NCI-H510A treated with DMSO at 0.1 percent for 48 hours (cell line): ENCODE measurements around the gene DAND5.

Source experiments
- DNase-seq: peaks from one replicate; lab custom pipeline; 2025; lab: John Stamatoyannopoulos, UW

The DAND5 gene, protein sequence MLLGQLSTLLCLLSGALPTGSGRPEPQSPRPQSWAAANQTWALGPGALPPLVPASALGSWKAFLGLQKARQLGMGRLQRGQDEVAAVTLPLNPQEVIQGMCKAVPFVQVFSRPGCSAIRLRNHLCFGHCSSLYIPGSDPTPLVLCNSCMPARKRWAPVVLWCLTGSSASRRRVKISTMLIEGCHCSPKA

DNA sequence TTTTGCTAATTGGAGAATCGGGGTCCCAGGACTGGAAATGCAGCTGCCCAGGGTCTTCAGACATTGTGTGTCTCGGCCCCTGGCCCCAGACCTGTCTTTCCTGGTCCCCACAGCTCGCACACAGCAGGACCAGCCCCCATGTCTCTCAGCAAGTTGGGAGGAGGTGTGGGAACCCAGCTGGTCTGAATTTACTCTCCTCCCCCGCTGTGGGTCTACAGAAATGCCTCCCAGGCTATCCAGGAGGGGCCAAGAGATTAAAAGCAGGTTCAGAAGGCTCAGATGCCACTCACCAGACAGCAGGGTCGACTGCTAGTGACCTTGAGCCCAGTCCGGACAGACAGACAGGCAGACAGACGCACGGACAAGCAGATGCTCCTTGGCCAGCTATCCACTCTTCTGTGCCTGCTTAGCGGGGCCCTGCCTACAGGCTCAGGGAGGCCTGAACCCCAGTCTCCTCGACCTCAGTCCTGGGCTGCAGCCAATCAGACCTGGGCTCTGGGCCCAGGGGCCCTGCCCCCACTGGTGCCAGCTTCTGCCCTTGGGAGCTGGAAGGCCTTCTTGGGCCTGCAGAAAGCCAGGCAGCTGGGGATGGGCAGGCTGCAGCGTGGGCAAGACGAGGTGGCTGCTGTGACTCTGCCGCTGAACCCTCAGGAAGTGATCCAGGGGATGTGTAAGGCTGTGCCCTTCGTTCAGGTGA is at the start of gene DAND5:
TSS of gene DAND5 (plus strand) at position 285 of the 697 bp plus-strand sequence. CDS start at position 370, 85 bp downstream.
- DNase-seq = no peak

DNA sequence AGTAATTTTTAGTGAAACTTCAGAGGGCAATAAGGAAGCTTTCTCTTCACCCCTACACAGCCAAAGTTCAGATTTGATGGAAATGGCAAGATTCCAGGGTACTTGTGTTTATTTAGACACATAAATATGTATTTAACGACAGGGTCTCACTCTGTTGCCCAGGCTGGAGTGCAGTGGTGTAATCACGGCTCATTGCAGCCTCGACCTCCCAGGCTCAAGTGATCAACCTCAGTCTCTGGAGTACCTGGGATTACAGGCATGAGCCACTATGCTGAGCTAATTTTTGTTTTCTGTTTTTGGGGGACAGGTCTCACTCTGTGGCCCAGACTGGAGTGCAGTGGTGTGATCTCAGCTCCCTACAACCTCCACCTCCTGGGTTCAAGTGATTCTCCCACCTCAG is 48.3 kb upstream of the DAND5 start:
- DNase-seq = no peak

DNA sequence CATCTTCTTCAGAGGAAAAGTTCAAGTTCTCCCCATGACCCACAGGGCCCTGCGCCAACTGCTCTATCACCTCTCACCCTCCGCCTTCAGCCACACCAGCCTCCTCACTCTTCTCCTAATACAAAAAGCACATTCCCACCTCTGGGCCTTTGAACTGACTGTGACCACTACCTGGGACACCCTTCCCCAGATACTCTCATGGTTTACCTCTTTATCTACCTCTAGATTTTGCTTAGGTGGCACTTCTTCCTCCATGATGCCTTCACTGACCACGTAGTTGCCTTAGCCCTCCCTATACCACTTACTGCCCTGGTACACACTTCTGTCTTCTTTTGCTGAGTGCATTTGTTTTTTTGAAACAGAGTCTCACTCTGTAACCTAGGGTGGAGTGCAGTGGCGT is 46.4 kb upstream of the DAND5 start:
- DNase-seq = no peak

DNA sequence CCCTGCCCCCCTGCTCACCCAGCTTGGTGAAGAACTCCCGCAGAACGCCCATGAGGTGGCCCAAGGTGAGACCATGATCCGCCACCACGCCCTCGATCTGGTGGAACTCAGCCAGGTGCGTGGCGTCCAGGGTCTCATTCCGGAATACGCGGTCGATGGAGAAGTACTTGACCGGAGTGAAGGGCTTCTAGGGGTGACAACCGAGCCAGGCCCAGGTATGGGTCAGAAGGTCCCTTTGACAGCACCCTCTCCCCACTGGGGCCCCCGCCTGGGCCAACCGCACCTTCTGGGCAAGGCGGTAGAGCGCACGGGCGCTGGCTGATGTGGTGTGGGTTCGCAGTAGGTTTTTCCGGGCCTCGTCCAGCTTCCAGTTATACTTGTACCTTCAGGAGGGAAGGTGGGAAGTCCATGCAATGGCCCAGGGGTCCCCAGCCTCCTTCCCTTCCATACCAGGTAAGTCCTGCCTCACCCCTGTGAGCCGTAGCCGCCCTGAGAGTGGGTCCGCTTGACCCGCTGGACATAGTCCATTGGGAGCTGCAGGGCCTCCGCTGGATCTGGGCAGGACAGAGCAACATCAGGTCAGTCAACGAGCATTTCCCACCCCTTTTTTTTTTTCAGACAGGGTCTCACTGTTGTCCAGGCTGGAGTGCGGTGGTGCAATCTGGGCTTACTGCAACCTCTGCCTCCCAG is 44.6 kb upstream of the DAND5 start:
- no peak for DNase-seq

DNA sequence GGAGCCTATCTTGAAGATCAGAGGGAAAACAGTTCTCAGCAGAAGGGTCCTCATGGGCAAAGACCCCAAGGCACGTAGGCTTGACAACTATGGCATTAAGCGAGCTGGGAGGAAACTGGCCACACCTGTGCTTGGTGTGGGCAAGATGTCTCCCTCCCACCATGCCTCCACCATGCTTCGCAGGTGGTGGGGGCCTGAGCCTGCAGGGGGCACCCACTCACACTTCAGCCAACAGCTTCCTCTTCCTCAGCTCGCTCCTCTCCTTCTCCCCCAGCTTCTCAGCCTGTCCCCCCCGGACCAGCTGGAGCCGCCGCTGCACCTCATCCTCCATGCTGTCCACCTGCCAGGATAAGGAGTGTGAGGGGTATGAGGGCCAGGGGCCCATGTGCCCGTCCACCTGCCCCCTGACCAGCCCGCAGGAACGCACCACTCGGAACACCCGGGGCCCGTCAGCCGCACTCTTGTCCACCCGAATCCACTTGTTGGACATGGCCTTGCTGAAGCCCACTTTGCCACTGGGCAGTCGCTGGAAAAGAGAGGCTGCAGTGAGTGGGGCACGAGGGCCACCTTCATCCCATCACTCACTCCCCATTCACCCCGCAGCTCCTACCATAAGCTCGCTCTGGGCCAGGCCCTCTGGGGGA is 39.3 kb upstream of the DAND5 start:
- no peak for DNase-seq

DNA sequence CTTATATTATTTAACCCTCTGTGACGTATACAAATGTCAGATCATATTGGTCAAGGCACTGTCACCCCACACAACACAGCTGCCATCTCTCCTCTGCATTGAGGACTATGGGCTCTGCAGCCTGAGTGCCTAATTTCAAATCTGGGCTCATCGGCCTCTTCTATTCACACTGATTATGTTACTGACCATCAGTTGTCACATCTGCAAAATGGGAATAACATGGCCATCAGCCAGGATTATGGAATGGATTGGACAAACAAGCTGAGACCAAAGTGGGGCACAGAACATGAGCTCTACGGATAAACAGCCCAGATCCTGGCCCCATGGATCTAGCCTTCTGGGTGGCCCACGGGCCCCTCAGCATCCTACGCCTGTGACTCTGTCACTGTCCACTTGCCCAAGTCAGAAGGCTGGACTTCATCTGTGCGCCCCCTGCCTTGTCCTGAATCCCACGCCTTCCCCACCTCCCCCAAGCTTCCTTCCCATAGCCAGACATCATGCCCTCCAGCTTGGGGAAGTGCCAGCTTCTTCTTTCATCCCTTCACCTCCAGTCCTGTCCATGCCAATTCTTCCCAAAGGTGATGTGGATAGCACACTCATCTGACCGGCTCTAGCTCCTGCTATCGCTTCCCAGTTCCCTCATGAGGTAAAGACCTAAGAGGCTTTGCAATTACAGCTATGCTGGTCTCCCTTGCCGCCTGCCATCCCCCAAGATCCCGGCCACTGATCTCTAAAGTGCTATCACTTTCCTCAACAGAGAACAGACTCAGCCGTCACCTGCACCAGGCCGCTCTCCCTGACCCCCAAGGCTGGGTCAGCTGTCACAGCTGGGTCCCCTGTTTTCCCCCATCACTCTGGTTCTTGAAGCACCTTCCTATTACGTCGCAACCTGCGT is 36.7 kb upstream of the DAND5 start:
- DNase-seq = no peak

DNA sequence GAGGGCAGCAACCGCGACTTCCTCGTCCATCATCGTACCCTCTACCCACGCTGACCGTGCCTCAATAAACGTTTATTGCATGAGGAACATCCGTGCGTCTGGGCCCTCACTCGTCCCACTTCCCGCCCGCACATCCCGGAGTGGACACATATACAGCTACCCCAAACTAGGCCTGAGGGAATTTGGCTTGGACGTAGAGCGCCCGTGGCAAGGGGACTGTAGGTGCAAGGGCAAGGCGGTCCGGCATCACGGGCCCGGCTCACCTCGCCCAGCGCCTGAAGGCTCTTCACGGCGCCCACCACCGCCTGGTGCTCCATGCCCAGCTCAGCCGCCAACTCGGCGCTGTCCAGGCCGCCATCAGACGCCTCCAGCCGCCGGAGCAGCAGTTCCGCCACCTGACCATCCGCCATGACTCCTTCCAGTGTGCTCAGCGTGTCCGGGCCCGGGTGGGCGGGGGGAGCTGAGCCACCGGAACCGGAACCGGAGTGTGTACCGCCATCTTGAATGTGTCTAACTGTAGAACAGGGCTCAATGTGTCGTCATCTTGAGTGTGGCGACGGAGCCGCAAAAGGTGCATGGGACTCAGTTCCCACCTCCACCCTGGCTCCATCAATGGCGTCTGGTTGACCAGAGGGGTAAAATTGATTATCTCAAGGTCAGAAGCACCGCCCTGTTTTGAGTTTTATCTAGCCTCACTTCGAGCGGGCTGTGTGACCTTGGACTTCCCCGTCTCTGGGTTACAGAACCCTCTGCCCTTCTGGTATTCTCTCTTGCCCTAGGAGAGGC is 35.9 kb upstream of the DAND5 start, which contains the start of gene FARSA:
TSS of gene FARSA (minus strand) at position 425 of the 786 bp plus-strand sequence. CDS start at position 410, 15 bp downstream.
- DNase-seq = peak; percentile 81

DNA sequence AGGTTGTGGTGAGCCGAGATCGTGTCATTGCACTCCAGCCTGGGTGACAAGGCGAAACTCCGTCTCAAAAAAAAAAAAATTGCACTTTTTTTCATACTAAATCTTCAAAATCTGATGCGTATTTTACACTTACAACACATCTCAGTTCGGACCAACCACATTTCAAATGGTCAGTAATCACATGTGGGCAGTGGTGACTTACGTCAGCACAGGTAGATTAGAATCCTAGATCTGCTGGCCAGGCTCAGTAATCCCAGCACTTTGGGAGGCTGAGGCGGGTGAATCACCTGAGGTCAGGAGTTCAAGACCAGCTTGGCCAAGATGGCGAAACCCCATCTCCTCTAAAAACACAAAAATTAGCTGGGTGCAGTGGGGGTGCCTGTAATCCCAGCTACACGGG is 34.3 kb upstream of the DAND5 start:
- no peak for DNase-seq

DNA sequence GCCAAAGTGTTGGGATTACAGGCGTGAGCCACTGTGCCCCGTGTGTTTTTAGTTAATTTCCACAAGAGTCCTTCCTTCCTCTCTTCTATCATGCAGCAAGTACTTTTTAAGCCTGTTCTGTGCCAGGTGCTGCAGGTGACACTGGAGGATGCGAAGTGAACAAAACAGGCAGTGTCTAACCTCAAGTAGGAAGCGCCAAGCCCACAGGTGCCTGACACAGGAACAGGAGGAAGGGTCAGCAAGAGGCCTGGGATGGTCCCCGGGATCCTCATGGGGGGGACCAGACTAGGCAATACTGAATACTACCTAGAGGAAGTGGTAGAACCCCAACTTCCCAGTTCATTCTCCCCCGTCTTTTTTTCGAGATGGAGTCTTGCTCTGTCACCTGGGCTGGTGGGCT is 32.8 kb upstream of the DAND5 start:
- DNase-seq = no peak

DNA sequence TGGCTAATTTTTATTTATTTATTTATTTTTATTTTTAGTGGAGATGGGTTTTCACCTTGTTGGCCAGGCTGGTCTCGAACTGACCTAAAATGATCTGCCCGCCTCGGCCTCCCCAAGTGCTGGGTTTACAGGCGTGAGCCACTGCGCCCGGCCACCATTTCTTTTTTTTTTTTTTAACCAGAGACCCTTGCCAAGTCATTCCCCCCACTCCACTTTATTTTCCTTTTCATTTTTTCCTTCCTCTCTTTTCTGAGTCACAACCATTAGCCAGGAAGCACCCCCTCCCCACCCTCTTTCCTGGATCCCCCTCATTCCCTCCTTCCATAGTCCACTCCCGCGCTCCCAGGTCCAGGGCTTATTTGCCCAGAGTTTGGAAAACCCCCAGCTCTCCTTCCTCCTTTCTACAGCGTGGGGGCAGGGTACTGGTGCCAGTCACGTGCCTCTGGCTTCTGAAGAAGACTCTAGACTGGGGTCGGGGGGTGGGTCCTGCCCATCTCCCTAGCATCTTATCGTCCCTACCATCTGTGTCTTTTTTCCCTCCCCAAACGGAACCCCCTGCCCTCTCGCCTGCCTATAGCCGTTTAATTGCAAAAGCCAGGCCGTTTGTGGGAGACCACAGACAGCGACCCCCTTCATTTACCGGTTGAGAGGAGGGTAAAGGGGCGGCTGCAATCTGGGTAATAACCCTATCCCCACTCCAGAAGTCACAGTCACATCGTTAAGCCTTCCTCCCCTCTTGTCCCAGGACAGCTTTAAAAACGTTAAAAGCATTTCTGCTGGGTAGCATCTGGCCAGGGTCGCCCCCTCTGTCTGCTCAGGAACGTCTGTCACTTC is 32.1 kb upstream of the DAND5 start:
- no peak for DNase-seq

DNA sequence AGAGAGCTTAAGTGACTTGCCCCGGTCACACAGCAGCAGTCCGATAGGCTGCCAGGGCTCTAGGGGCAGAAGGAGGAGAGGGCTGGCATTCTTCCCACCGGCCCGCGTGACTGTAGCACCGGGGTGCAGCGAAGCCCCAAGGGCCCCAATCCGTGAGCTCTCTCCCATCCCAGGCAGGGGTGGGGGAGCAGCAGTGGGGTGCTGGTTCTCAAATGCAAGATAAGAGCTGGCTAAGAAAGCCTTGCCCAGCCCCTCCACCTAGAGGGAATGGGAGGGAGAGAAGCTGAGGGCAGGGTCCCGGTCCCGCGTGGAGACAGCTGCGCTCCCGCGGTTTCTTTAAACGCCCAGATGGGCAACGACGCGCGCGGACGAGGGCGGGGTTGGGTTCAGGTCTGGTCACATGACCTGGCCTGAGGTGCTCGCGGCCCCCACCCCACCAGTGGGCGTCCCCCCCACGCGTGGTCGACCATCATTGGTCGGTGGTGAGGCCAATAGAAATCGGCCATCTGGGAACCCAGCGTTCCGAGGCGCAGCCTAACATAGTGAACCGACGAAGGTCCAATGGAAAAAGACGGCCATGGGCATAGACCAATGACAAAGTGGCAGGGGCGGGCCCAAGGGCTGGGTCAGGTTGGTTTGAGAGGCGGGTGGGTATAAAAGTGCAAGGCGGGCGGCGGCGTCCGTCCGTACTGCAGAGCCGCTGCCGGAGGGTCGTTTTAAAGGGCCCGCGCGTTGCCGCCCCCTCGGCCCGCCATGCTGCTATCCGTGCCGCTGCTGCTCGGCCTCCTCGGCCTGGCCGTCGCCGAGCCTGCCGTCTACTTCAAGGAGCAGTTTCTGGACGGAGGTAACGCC is 31.2 kb upstream of the DAND5 start, which contains the start of gene CALR:
TSS of gene CALR (plus strand) at position 683 of the 852 bp plus-strand sequence. CDS start at position 754, 71 bp downstream.
- DNase-seq = peak; percentile 97

DNA sequence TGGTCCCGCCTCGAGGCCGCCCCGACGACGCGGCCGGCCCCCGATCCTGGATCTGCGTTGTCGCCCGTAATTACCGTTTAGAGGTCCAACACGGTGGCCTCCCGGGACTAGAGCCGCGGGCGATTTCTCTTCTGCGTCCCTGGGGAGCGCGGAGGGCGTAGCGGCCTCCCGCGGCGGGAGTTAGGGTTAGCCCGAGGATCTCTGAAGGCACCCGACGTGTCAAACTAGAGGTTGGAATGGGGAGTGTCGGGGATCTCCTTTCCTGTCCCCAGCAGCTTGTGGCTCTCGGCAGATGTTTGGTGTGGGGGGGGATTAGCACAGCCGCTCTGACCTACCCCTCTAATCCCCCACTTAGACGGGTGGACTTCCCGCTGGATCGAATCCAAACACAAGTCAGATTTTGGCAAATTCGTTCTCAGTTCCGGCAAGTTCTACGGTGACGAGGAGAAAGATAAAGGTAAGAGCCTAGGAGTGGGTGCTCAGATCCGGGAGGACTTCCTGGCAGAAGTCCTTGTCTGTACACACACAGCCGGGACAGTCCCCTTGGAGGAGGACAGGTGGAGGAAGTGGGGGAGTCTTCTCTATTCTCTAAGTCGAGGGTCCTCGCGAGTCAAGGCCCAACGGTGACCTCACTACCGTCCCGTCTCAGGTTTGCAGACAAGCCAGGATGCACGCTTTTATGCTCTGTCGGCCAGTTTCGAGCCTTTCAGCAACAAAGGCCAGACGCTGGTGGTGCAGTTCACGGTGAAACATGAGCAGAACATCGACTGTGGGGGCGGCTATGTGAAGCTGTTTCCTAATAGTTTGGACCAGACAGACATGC is 30.4 kb upstream of the DAND5 start:
- no peak for DNase-seq

DNA sequence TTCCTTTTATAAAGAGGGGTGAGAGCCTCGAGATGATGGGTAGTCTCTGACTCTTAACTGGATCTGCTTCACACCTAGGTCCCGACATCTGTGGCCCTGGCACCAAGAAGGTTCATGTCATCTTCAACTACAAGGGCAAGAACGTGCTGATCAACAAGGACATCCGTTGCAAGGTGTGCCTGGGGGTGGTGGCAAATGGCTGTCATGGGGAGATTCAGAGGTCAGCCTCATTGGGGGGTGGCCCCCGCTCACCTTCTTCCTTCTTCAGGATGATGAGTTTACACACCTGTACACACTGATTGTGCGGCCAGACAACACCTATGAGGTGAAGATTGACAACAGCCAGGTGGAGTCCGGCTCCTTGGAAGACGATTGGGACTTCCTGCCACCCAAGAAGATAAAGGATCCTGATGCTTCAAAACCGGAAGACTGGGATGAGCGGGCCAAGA is 29.4 kb upstream of the DAND5 start:
- no peak for DNase-seq

DNA sequence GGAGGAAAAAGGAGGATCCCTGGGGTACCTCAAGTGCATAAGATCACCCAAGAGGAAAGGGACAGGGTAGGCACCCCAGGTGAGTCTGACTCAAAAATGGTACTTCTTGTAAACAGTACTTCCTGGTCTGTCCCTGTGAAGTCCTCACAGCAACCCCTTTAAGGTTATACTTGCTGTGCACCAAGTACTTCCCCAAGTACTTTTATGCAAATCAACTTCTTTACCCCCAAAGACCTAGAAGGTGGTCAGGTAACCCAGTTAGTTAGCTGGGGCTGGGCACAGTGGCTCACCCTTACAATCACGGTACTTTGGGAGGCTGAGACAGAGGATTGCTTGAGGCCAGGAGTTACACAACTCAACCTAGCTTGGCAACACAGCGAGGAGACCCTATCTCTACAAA is 28.5 kb upstream of the DAND5 start:
- DNase-seq = no peak

DNA sequence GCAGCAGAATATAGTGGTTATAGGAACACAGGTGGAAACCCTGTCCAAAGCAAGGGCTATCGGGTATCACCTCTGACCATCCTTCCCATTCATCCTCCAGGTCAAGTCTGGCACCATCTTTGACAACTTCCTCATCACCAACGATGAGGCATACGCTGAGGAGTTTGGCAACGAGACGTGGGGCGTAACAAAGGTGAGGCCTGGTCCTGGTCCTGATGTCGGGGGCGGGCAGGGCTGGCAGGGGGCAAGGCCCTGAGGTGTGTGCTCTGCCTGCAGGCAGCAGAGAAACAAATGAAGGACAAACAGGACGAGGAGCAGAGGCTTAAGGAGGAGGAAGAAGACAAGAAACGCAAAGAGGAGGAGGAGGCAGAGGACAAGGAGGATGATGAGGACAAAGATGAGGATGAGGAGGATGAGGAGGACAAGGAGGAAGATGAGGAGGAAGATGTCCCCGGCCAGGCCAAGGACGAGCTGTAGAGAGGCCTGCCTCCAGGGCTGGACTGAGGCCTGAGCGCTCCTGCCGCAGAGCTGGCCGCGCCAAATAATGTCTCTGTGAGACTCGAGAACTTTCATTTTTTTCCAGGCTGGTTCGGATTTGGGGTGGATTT is 25.8 kb upstream of the DAND5 start:
- DNase-seq = no peak

DNA sequence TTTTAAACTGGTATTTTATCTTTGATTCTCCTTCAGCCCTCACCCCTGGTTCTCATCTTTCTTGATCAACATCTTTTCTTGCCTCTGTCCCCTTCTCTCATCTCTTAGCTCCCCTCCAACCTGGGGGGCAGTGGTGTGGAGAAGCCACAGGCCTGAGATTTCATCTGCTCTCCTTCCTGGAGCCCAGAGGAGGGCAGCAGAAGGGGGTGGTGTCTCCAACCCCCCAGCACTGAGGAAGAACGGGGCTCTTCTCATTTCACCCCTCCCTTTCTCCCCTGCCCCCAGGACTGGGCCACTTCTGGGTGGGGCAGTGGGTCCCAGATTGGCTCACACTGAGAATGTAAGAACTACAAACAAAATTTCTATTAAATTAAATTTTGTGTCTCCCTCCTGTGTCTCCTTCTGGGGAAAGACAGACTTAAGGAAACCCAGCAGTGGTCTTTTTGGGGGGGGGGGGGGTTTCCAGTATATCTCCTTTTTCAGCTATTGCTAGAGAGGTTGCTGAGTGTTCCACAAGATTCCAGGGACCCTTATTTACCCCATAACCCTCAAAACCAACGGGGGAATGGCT is 25.2 kb upstream of the DAND5 start:
- no peak for DNase-seq

DNA sequence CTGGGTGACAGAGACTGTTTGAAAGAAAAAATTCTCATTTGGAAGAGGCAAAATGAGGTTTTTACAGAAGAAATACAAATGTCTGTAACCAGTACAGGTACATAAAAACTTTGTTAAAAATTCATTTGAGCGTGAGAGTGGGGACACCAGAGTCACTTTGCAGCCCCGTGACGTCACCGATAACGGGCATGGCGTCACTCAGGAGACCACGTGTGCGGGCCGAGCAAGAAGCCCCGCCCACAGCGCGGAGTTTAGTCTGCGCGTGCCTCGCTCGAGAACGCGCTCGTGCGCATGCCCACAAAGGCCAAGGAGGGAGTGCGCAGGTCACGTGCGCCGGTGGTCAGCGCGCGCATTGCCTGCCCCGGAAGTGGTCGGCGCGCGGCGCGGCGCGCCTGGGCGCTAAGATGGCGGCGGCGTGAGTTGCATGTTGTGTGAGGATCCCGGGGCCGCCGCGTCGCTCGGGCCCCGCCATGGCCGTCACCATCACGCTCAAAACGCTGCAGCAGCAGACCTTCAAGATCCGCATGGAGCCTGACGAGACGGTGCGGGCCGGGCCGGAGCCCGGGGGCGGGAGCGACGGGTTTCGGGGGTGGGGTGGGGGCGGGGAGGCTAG is 23.8 kb upstream of the DAND5 start, which contains the start of gene RAD23A:
TSS of gene RAD23A (plus strand) at position 384 of the 613 bp plus-strand sequence. CDS start at position 471, 87 bp downstream.
- peak; percentile 96 for DNase-seq
